Fibroblast of lung (primary cell): ENCODE measurements around the gene WWOX. TPM values are rescaled to one million over a fixed set of nuclear protein-coding genes. Genes with fewer than 3 reads are reported as not detected.

Source experiments
- DNase-seq, 2 donors: peaks; one replicate each; pipeline versions ENCODE4 v3.0.0 to v3.0.0-alpha.2; 2010; ENCODE audit warnings: low read depth in 2 of 2
- H2AFZ ChIP-seq: 2 replicates; pipeline ENCODE4 v1.5.1; 2012; ENCODE audit warnings: low read length, control low read depth, inconsistent platforms
- H3K27ac ChIP-seq: 2 replicates; pipeline ENCODE4 v1.5.1; 2011; ENCODE audit warnings: low read length, control low read depth; ENCODE audit not compliant: insufficient read depth
- H3K27me3 ChIP-seq: 2 replicates; pipeline ENCODE4 v1.5.1; 2011; ENCODE audit warnings: mild to moderate bottlenecking, low read length; ENCODE audit not compliant: control insufficient read depth, insufficient read depth
- H3K36me3 ChIP-seq: 2 replicates; pipeline ENCODE4 v1.5.1; 2011; ENCODE audit warnings: low read length; ENCODE audit not compliant: control insufficient read depth, insufficient read depth
- H3K4me1 ChIP-seq: 2 replicates; pipeline ENCODE4 v1.5.1; 2011; ENCODE audit warnings: low read length; ENCODE audit not compliant: control insufficient read depth, insufficient read depth; ENCODE audit errors: extremely low read depth
- H3K4me2 ChIP-seq: 2 replicates; pipeline ENCODE4 v1.5.1; 2011; ENCODE audit warnings: low read length, control low read depth; ENCODE audit not compliant: insufficient read depth; ENCODE audit errors: extremely low read depth
- H3K4me3 ChIP-seq, 4 experiments: fragments of 200-600 bp in 1 of 4; sonication (generic) in 1 of 4; replicated peaks in 1 of 4; 2 replicates each; pipeline ENCODE4 v1.5.1; 2011 to 2016; ENCODE audit warnings: low read length in 4 of 4, low read depth in 3 of 4, mild to moderate bottlenecking in 3 of 4, control low read depth in 2 of 4, inconsistent platforms in 1 of 4, mixed read lengths in 1 of 4; ENCODE audit not compliant: insufficient read depth in 1 of 4; ENCODE audit errors: control extremely low read depth in 1 of 4
- H3K79me2 ChIP-seq: 2 replicates; pipeline ENCODE4 v1.5.1; 2012; ENCODE audit warnings: mild to moderate bottlenecking, low read length, inconsistent platforms; ENCODE audit not compliant: control insufficient read depth, insufficient read depth
- H3K9ac ChIP-seq: 2 replicates; pipeline ENCODE4 v1.5.1; 2011; ENCODE audit warnings: mild to moderate bottlenecking, low read length, control low read depth; ENCODE audit not compliant: insufficient read depth
- H3K9me3 ChIP-seq: 2 replicates; pipeline ENCODE4 v1.5.1; 2012; ENCODE audit warnings: low read depth, low read length; ENCODE audit not compliant: control insufficient read depth, insufficient read depth
- H4K20me1 ChIP-seq: 2 replicates; pipeline ENCODE4 v1.5.1; 2011; ENCODE audit warnings: low read length; ENCODE audit not compliant: control insufficient read depth, insufficient read depth; ENCODE audit errors: extremely low read depth
- CTCF ChIP-seq, 2 donors: IDR thresholded peaks in 1 of 2; conservative IDR thresholded peaks in 1 of 2; 1 replicate in 1 of 2; 2 replicates in 1 of 2; pipeline ENCODE4 v1.5.1; 2011 to 2012; ENCODE audit warnings: low read length in 2 of 2, control low read depth in 1 of 2, inconsistent platforms in 1 of 2, low read depth in 1 of 2, mild to moderate bottlenecking in 1 of 2
- EZH2 ChIP-seq: IDR thresholded peaks from 2 replicates; pipeline ENCODE4 v1.5.1; 2012; ENCODE audit warnings: low read length, control low read depth, mild to moderate bottlenecking; ENCODE audit errors: missing control alignments
- polyA plus RNA-seq, 2 donors: library from polyadenylated mRNA; depleted of rRNA in 1 of 2; stranded (reverse) in 1 of 2; unstranded in 1 of 2; fragments of >200 nt; gene quantifications; 2 replicates each; pipeline ENCODE4 v1.2.1, GENCODE V29; 2011 to 2012; ENCODE audit warnings: missing spikeins in 1 of 2
- total RNA-seq: library from RNA; depleted of rRNA; stranded (reverse); fragments of >200 nt; gene quantifications from 2 replicates; pipeline ENCODE4 v1.2.1, GENCODE V29; 2014

WWOX gene
- total and polyA plus RNA-seq, 2 donors (not counting 1 experiment from before 2014, with no cell fraction given), result 5.6 to 16.3 TPM

- DNase-seq, result no peak
- H3K27ac ChIP-seq, result no peak overlapping the region
- peaks cover 3% of the 10 kb centered on the region for H3K4me1 ChIP-seq
- no peaks in the 10 kb centered on the region for H3K9me3 ChIP-seq
- H3K4me2 ChIP-seq, result no peak overlapping the region
- no peak overlapping the region for H3K4me3 ChIP-seq
- H3K27me3 ChIP-seq, result no peaks in the 10 kb centered on the region
- H2AFZ ChIP-seq, result no peak overlapping the region
- H4K20me1 ChIP-seq, result no peaks in the 10 kb centered on the region
- no peaks in the 10 kb centered on the region for H3K79me2 ChIP-seq
- TF ChIP-seq CTCF (conservative IDR thresholded peaks at IDR 0.05 in 1 of 2, IDR thresholded peaks at IDR 0.05 in 1 of 2; ENCODE audit: low read depth in 1 of 2, low read length in 2 of 2), result no peak
- no peaks in the 10 kb centered on the region for H3K36me3 ChIP-seq
- no peak overlapping the region for H3K9ac ChIP-seq
These were observed 31.5 kb downstream of the WWOX start for GRCh38 chr16:78130950-78131349.

- no peaks in the 10 kb centered on the region for H3K79me2 ChIP-seq
- no peak overlapping the region for H3K27ac ChIP-seq
- H3K4me2 ChIP-seq, result no peak overlapping the region
- H3K4me3 ChIP-seq, result no peak overlapping the region
- no peak for DNase-seq
- TF ChIP-seq EZH2, result no peak
- TF ChIP-seq CTCF (conservative IDR thresholded peaks at IDR 0.05 in 1 of 2, IDR thresholded peaks at IDR 0.05 in 1 of 2; ENCODE audit: low read depth in 1 of 2, low read length in 2 of 2), result no peak
- no peak overlapping the region for H2AFZ ChIP-seq
- no peak overlapping the region for H3K9ac ChIP-seq
- H3K36me3 ChIP-seq, result no peaks in the 10 kb centered on the region
- no peaks in the 10 kb centered on the region for H4K20me1 ChIP-seq
- no peaks in the 10 kb centered on the region for H3K9me3 ChIP-seq
- no peaks in the 10 kb centered on the region for H3K4me1 ChIP-seq
- no peaks in the 10 kb centered on the region for H3K27me3 ChIP-seq
These were observed 34.5 kb downstream of the WWOX start for GRCh38 chr16:78133919-78134318.

- no peak for TF ChIP-seq CTCF (conservative IDR thresholded peaks at IDR 0.05 in 1 of 2, IDR thresholded peaks at IDR 0.05 in 1 of 2; ENCODE audit: low read depth in 1 of 2, low read length in 2 of 2)
These were observed 35.6 kb downstream of the WWOX start for GRCh38 chr16:78134944-78135619.

More at GRCh38 chr16:78134944-78135619, 35.6 kb downstream of the WWOX start:
- no peak overlapping the region for H3K9ac ChIP-seq
- no peaks in the 10 kb centered on the region for H3K9me3 ChIP-seq
- no peak overlapping the region for H3K4me2 ChIP-seq
- no peak overlapping the region for H3K27ac ChIP-seq
- H4K20me1 ChIP-seq, result no peaks in the 10 kb centered on the region
- no peaks in the 10 kb centered on the region for H3K36me3 ChIP-seq
- H2AFZ ChIP-seq, result no peak overlapping the region
- no peaks in the 10 kb centered on the region for H3K79me2 ChIP-seq
- H3K4me3 ChIP-seq, result no peak overlapping the region
- no peaks in the 10 kb centered on the region for H3K27me3 ChIP-seq
- H3K4me1 ChIP-seq, result no peaks in the 10 kb centered on the region
- no peak for DNase-seq
